ENCODE measurements around the gene MAP3K10. TPM values are rescaled to one million over a fixed set of nuclear protein-coding genes. Genes with fewer than 3 reads are reported as not detected.
A peak's percentile ranks its signal among the peaks of the same experiment; 100 is the strongest.
"Not testable (repeated sequence)": the region's sequence is repeated elsewhere in the genome, so short reads cannot be mapped to it uniquely, and the experiment has no call there.

The MAP3K10 gene
- total and polyA plus RNA-seq, 8 donors, result 5.9 to 32.8 (median 8.0) TPM

DNA sequence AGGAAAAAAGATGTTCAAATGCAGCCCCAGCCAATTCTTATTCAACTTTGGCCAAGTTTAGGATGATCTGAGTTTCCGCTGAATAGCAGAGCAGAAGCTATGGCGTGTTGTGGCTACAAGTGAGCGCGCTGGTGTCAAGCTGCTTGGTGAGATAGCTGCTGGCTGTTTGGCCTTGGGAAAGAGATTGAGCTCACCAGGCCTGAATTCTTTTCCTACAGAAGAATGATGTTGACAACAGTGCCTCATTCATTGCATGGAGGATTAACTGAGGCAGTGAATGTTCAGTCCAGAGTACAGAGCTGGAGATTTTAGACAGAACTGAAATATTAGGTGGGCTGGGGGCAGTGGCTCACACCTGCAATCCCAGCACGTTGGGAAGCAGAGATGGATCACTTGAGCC is 31.5 kb upstream of the MAP3K10 start:
- Histone ChIP-seq H3K36me3 (no peaks in the 10 kb centered on the region), H3K4me3 (no peak overlapping the region), H3K9me3 (no peaks in the 10 kb centered on the region), H3K4me1 (no peaks in the 10 kb centered on the region), H3K27ac (no peak overlapping the region), H3K27me3 (no peaks in the 10 kb centered on the region)
- no peak for ATAC-seq
- no peak for FAIRE-seq
- TF ChIP-seq, protein P1, sequence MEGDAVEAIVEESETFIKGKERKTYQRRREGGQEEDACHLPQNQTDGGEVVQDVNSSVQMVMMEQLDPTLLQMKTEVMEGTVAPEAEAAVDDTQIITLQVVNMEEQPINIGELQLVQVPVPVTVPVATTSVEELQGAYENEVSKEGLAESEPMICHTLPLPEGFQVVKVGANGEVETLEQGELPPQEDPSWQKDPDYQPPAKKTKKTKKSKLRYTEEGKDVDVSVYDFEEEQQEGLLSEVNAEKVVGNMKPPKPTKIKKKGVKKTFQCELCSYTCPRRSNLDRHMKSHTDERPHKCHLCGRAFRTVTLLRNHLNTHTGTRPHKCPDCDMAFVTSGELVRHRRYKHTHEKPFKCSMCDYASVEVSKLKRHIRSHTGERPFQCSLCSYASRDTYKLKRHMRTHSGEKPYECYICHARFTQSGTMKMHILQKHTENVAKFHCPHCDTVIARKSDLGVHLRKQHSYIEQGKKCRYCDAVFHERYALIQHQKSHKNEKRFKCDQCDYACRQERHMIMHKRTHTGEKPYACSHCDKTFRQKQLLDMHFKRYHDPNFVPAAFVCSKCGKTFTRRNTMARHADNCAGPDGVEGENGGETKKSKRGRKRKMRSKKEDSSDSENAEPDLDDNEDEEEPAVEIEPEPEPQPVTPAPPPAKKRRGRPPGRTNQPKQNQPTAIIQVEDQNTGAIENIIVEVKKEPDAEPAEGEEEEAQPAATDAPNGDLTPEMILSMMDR (IDR thresholded peaks at IDR 0.05), result no peak
- no peak for DNase-seq
- 63 to 69% methylated on average over 5 of the region's 5 CpGs for WGBS, 2 donors
- intact Hi-C loops (cut with DNase I), result no loop called here

DNA sequence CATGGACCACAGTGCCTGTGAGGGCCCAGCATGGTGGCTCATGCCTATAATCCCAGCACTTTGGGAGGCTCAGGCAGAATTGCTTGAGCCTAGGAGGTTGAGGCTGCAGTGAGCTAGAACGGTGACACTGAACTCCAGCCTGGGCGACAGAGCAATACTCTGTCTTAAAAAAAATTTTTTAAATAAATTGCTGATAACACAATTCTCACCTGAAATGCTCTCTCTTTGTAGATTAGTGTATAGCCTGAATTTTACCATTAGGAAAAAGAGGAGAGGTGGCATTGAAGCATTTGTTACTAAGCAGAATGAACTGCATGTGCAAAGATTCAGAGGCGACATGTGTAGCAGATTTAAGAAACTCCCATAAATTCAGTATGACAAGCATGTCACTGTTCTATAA is 29.1 kb upstream of the MAP3K10 start:
- no peak overlapping the region for H3K27ac ChIP-seq
- H3K9me3 ChIP-seq, result no peaks in the 10 kb centered on the region
- WGBS, 2 donors, result 88 to 91% methylated on average over 3 of the region's 3 CpGs
- TF ChIP-seq, protein P1 (IDR thresholded peaks at IDR 0.05), result no peak
- FAIRE-seq, result no peak
- intact Hi-C loops (cut with DNase I), result no loop called here
- ATAC-seq, result no peak
- no peak for DNase-seq
- H3K36me3 ChIP-seq, result no peaks in the 10 kb centered on the region
- peaks cover 0 to 2% (median 0%) of the 10 kb centered on the region in 4 donors for H3K27me3 ChIP-seq
- no peaks in the 10 kb centered on the region for H3K4me1 ChIP-seq
- H3K4me3 ChIP-seq, result no peak overlapping the region

DNA sequence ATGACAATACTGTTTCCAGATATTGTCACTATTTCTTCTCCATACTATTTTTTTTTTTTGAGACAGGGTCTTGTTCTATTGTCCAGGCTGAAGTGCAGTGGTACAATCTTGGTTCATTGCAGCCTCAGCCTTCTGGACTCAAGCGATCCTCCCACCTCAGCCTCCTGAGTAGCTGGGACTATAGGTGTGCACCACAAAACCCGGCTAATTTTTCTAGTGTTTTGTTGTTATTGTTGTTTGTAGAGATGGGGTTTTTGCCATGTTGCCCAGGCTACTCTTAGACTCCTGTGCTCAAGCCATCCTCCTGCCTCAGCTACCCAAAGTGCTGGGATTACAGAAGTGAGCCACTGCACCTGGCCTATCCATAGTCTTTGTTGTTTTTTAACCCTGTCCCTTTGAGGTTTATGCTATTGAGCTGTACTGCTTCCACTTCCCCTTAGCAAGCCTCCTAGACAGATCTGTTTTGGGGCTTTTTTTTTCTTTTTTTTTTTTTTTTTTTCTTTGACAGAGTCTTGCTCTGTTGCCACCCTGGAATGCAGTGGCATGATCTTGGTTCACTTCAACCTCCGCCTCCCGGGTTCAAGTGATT is 27.6 kb upstream of the MAP3K10 start:
- intact Hi-C loops (cut with DNase I), result no loop called here
- H3K36me3 ChIP-seq, result no peaks in the 10 kb centered on the region
- peaks cover 0 to 9% (median 0%) of the 10 kb centered on the region in 4 donors for H3K27me3 ChIP-seq
- H3K4me3 ChIP-seq, result no peak overlapping the region
- no peak for DNase-seq
- 83 to 95% methylated on average over 4 of the region's 4 CpGs for WGBS, 2 donors
- FAIRE-seq, result no peak
- no peak for ATAC-seq
- H3K27ac ChIP-seq, result no peak overlapping the region
- TF ChIP-seq, protein P1 (IDR thresholded peaks at IDR 0.05), result no peak
- no peaks in the 10 kb centered on the region for H3K9me3 ChIP-seq
- H3K4me1 ChIP-seq, result no peaks in the 10 kb centered on the region

DNA sequence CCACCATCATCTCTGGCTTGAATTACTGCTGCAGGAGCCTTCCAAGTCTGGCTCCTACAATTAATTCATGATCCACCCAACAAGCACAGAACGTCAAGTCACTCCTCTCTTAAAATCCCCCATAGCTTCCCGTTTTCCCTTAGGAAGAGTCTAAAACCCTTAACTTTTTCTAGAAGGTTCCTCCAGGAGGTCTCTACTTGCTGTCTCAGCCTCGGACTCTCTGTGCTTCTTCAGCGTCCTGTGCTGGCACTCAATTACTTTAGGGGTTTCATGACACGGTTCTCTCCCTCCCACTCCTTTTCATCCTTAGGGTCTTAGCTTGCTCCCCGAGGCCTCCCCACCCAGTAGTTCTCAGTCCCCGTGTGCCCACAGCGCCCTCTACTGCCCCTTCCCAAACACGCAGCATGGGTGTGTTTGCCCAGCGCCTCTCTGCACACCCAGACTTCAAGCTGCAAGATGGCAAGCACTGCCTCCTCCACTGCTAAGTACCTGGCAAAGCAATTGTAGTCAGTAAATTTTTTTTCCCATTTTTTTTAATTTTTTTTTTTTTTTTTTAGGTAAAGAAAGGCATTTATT is 25.8 kb upstream of the MAP3K10 start:
- peaks cover 0 to 9% (median 0%) of the 10 kb centered on the region in 4 donors for H3K27me3 ChIP-seq
- intact Hi-C loops (cut with DNase I), result no loop called here
- no peaks in the 10 kb centered on the region for H3K36me3 ChIP-seq
- H3K4me1 ChIP-seq, result no peaks in the 10 kb centered on the region
- DNase-seq (peak in 3 of 6 donors; percentile 27 to 63 (median 27)), FAIRE-seq (no peak), ATAC-seq (peak in 3 of 4 donors; percentile 46 to 71 (median 69))
- H3K4me3 ChIP-seq, result no peak overlapping the region
- H3K27ac ChIP-seq, result no peak overlapping the region
- TF ChIP-seq, protein P1 (IDR thresholded peaks at IDR 0.05), result peak in 1 of 4 donors; percentile 16
- WGBS, 2 donors, result 16 to 18% methylated on average over 10 of the region's 10 CpGs
- H3K9me3 ChIP-seq, result no peaks in the 10 kb centered on the region

DNA sequence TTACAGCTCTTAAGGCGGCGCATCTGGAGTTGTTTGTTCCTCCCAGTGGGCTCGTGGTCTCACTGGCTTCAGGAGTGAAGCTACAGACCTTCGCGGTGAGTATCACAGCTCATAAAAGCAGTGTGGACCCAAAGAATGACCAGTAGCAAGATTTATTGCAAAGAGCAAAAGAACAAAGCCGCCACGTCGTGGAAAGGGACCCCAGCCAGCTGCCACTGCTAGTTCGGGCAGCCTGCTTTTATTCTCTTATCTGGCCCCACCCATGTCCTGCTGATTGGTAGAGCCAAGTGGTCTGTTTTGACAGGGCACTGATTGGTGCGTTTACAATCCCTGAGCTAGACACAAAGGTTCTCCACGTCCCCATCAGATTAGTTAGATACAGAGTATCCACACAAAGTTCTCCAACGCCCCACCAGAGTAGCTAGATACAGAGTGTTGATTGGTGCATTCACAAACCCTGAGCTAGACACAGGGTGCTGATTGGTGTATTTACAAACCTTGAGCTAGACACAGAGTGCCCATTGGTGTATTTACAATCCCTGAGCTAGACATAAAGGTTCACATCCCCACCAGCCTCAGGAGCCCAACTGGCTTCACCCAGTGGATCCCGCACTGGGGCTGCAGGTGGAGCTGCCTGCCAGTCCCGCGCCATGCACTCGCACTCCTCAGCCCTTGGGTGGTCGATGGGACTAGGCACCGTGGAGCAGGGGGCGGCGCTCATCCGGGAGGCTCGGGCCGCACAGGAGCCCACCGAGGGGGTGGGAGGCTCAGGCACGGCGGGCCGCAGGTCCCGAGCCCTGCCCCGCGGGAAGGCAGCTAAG is 21.5 kb upstream of the MAP3K10 start:
- H3K36me3 ChIP-seq; H3K27me3 ChIP-seq; intact Hi-C loops (cut with DNase I); H3K27ac ChIP-seq; DNase-seq; ATAC-seq; H3K4me3 ChIP-seq; H3K4me1 ChIP-seq; H3K9me3 ChIP-seq; FAIRE-seq: not testable (repeated sequence)
- 61 to 69% methylated on average over 26 to 30 of the region's 30 CpGs for WGBS, 2 donors

DNA sequence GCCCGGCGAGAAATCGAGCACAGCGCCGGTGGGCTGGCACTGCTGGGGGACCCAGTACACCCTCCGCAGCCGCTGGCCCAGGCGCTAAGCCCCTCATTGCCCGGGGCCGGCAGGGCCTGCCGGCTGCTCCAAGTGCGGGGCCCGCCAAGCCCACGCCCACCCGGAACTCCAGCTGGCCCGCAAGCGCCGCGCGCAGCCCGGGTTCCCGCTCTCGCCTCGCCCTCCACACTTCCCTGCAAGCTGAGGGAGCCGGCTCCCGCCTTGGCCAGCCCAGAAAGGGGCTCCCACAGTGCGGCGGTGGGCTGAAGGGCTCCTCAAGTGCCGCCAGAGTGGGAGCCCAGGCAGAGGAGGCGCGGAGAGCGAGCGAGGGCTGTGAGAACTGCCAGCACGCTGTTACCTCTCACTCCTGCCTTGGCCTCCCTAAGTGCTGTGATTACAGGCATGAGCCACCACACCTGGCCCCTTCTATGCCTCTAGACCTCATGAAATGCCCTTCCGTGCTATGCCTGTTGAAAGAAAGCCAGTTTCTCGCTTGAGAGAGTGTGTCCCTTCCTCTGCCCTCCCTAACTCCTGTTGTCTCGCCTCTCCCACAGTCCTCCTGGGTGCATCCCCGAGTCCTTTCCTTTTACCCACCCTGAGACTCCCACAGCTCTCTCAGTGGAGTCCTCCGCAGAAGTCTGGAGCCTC is 20.8 kb upstream of the MAP3K10 start:
- H3K27ac ChIP-seq; intact Hi-C loops (cut with DNase I); DNase-seq; ATAC-seq; H3K4me3 ChIP-seq; FAIRE-seq; H3K27me3 ChIP-seq; H3K36me3 ChIP-seq; H3K4me1 ChIP-seq; H3K9me3 ChIP-seq: not testable (repeated sequence)
- WGBS, 2 donors, result 65 to 70% methylated on average over 33 to 37 of the region's 39 CpGs

DNA sequence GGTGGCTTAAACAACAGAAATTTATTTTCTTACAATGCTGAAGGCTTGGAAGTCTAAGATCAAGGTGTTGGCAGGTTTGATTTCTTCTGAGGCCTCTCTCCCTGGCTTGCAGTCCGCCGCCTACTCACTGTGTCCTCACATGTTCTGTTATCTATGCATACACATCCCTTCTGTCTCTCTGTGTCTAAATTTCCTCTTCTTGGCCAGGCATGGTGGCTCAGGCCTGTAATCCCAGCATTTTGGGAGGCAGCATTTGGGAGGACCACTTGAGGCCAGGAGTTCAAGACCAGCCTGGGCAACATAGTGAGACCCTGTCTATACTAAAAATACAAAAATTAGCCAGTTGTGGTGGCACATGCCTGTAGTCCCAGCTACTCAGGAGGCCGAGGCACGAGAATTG is 19.9 kb upstream of the MAP3K10 start:
- H3K4me1 ChIP-seq; H3K4me3 ChIP-seq; DNase-seq; H3K36me3 ChIP-seq; intact Hi-C loops (cut with DNase I); H3K27ac ChIP-seq; H3K9me3 ChIP-seq; ATAC-seq; FAIRE-seq; H3K27me3 ChIP-seq: not testable (repeated sequence)
- 79 to 92% methylated on average over 4 of the region's 4 CpGs for WGBS, 2 donors
